Measurements from ENCODE around the gene GIGYF2. TPM values are rescaled to one million over a fixed set of nuclear protein-coding genes. Genes with fewer than 3 reads are reported as not detected.
"Not testable (repeated sequence)": the region's sequence is repeated elsewhere in the genome, so short reads cannot be mapped to it uniquely, and the experiment has no call there.

The GIGYF2 gene
- total RNA-seq, 4 donors from 2014 or later, result 69.0 to 208 (median 80.4) TPM

DNA sequence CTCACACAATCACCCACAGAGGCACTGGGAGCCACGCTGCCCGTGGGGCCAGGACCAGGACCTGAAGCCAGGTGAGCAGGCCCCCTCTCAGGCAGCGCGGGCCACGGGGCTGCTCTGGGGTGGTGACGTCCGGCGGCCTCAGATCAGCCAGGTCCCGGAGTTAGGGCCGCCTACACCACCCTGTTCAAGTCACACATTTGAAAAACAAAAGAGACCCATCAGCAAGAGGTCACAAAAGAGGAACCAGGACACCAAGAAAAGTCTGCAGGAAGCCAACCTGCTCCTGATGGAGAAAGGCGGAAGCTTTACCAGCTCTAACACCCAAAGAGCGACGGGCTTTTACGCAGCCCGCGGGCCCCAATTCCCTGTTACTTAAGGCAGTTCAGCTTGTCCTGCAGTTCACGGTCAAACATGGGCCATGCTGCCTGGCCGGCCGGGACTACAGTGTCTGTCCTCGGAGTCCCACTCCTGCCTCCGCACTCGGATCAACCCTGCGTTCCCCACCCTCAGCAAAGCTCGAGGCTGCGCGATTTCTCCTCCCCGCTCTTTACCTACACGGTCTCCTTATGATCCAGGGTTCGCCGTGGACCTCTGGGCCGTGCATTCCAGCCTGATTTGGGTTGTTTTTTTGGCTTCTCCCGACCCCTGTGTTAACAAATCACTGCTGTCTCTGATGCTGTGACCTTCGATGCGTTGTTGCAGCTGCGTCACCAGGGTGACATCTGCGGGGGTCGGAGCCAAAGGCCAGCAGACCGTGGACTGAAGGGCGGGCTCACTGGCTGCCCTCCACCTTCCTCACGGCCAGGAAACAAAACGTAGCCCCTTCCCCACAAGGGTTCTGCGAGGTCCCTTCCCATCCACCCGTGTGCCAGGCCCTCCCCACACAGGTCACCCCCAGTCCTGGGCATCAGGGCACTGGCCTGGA, 203.9 kb downstream of the GIGYF2 start:
- H3K4me1 ChIP-seq, result no peaks in the 10 kb centered on the region
- 76% methylated on average over 42 of the region's 43 CpGs for WGBS
- TF ChIP-seq EP300 (IDR thresholded peaks at IDR 0.05) (no peak), POLR2AphosphoS5 (IDR thresholded peaks at IDR 0.05) (no peak), POLR2A (IDR thresholded peaks at IDR 0.05) (no peak)
- TF ChIP-seq, protein P1, sequence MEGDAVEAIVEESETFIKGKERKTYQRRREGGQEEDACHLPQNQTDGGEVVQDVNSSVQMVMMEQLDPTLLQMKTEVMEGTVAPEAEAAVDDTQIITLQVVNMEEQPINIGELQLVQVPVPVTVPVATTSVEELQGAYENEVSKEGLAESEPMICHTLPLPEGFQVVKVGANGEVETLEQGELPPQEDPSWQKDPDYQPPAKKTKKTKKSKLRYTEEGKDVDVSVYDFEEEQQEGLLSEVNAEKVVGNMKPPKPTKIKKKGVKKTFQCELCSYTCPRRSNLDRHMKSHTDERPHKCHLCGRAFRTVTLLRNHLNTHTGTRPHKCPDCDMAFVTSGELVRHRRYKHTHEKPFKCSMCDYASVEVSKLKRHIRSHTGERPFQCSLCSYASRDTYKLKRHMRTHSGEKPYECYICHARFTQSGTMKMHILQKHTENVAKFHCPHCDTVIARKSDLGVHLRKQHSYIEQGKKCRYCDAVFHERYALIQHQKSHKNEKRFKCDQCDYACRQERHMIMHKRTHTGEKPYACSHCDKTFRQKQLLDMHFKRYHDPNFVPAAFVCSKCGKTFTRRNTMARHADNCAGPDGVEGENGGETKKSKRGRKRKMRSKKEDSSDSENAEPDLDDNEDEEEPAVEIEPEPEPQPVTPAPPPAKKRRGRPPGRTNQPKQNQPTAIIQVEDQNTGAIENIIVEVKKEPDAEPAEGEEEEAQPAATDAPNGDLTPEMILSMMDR (IDR thresholded peaks at IDR 0.05), result no peak
- no peak overlapping the region for H3K4me3 ChIP-seq
- peaks cover 6% of the 10 kb centered on the region for H3K27me3 ChIP-seq
- no peaks in the 10 kb centered on the region for H3K36me3 ChIP-seq
- H3K27ac ChIP-seq, result no peak overlapping the region
- peak in 1 of 2 donors; percentile 77 for DNase-seq (ENCODE audit: low spot score in 2 of 2)
- H3K9me3 ChIP-seq, result no peaks in the 10 kb centered on the region

DNA sequence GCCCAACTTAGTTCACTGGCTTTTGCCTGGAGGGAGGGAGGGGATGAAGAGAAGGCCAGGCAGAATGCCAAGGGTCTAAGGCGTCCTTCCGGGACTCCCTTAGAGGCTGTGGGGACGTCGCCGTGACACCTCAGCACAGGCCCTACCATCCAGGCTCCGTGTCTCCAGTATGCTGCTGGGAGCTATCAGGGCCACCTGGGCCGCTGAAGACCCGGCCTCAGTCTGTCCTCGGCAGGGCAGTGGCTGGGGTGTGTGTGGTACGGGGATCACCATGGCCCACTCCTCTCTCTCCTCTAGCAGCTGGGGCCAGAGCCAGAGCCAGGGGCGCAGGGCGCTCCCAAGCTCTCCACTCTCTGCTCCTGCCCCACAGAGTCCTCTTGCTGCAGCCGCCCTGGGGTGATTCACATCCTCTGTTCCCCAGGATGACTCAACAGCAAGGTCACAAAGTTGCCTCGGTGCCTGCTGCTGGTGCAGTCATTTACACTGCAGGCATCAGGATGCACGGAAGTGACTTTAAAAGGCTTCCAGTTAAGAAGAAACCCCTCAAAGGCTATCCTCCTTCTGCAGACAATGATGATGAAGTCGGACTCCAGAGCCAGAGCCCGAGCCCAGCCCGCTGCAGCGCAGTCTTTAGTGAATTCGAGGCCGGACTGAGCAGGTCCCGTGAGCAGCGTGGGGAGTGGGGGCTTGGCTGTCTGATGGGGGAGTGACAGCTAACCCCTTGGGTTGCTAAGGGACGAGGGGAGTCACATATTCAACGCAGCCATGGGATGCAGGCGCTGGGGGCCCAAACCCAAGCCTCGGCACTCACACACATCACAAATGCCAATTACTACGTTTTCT, 204.8 kb downstream of the GIGYF2 start:
- H3K4me3 ChIP-seq, result no peak overlapping the region
- TF ChIP-seq POLR2A (IDR thresholded peaks at IDR 0.05), result no peak
- TF ChIP-seq EP300 (IDR thresholded peaks at IDR 0.05), result no peak
- no peak for TF ChIP-seq POLR2AphosphoS5 (IDR thresholded peaks at IDR 0.05)
- TF ChIP-seq, protein P1 (IDR thresholded peaks at IDR 0.05), result no peak
- DNase-seq (ENCODE audit: low spot score in 2 of 2), result peak in 1 of 2 donors; percentile 61
- H3K27me3 ChIP-seq, result peaks cover 6% of the 10 kb centered on the region
- H3K27ac ChIP-seq, result no peak overlapping the region
- no peaks in the 10 kb centered on the region for H3K9me3 ChIP-seq
- 73% methylated on average over 28 of the region's 28 CpGs for WGBS
- no peaks in the 10 kb centered on the region for H3K4me1 ChIP-seq
- H3K36me3 ChIP-seq, result no peaks in the 10 kb centered on the region

DNA sequence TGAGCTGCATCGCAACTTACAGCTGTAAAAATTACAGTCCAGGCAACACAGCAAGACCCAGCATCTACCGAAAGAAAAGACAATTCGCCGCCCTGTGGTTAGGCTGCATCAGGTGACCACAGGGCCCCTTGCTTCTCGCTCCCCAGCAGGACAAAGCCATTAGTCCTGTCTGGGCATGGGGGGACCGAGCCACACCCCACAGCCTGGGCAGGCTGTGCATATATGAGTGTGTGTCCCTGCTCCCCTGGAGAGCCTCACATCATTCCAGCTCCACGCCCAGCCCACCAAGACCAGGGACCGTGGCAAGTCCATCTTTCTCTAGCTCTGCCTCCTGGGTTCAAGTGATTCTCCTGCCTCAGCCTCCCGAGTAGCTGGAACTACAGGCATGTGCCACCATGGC, 206.9 kb downstream of the GIGYF2 start:
- DNase-seq (ENCODE audit: low spot score in 2 of 2), result peak in 1 of 2 donors; percentile 50
- no peaks in the 10 kb centered on the region for H3K36me3 ChIP-seq
- peaks cover 6% of the 10 kb centered on the region for H3K27me3 ChIP-seq
- no peak overlapping the region for H3K27ac ChIP-seq
- WGBS, result 88% methylated on average over 9 of the region's 9 CpGs
- no peak for TF ChIP-seq POLR2AphosphoS5 (IDR thresholded peaks at IDR 0.05)
- TF ChIP-seq, protein P1 (IDR thresholded peaks at IDR 0.05), result no peak
- TF ChIP-seq EP300 (IDR thresholded peaks at IDR 0.05), result no peak
- TF ChIP-seq POLR2A (IDR thresholded peaks at IDR 0.05), result no peak
- no peaks in the 10 kb centered on the region for H3K4me1 ChIP-seq
- H3K4me3 ChIP-seq, result no peak overlapping the region
- H3K9me3 ChIP-seq, result no peaks in the 10 kb centered on the region

- not testable (repeated sequence) for H3K4me3 ChIP-seq; H3K27ac ChIP-seq; H3K36me3 ChIP-seq; H3K4me1 ChIP-seq; DNase-seq (ENCODE audit: low spot score in 2 of 2); H3K27me3 ChIP-seq; H3K9me3 ChIP-seq
- 76% methylated on average over 8 of the region's 10 CpGs for WGBS
Measured at GRCh38 chr2:232906867-232907717, 210.0 kb downstream of the GIGYF2 start.

DNA sequence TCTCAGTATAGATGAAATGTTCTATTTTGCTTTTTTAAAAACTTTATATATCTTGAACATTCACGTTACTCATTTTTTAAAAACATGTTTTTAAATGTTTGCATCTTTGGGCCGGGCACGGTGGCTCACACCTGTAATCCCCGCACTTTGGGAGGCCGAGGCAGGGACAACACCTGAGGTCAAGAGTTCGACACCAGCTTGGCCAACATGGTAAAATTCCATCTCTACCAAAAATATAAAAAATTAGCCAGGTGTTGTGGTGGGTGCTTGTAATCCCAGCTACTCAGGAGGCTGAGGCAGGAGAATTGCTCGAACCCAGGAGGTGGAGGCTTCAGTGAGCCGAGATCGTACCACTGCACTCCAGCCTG, 210.6 kb downstream of the GIGYF2 start:
- not testable (repeated sequence) for H3K4me3 ChIP-seq, H3K4me1 ChIP-seq, H3K27me3 ChIP-seq, H3K9me3 ChIP-seq, H3K27ac ChIP-seq, H3K36me3 ChIP-seq
- DNase-seq (ENCODE audit: low spot score in 2 of 2), result peak in 1 of 2 donors; percentile 41
- 95% methylated on average over 9 of the region's 9 CpGs for WGBS
